MV-4-11 (cell line): ENCODE data around the gene COL20A1.
"Not testable (repeated sequence)": the region's sequence is repeated elsewhere in the genome, so short reads cannot be mapped to it uniquely, and the experiment has no call there.

Source experiments
- DNase-seq: peaks from one replicate; lab custom pipeline; 2025; lab: John Stamatoyannopoulos, UW

Gene COL20A1

GRCh38 chr20:63376283-63377250, 83.6 kb downstream of the COL20A1 start:
- DNase-seq, result no peak

GRCh38 chr20:63377256-63377941, 84.4 kb downstream of the COL20A1 start:
- no peak for DNase-seq

- no peak for DNase-seq
Measured at GRCh38 chr20:63377951-63378381, 85.0 kb downstream of the COL20A1 start.

- no peak for DNase-seq
Measured at GRCh38 chr20:63378626-63379025, 85.6 kb downstream of the COL20A1 start.

- no peak for DNase-seq
Measured at GRCh38 chr20:63379296-63379695, 86.3 kb downstream of the COL20A1 start.

- not testable (repeated sequence) for DNase-seq
Measured at GRCh38 chr20:63379872-63380271, 86.9 kb downstream of the COL20A1 start.

- DNase-seq, result no peak
Measured at GRCh38 chr20:63380346-63380870, 87.4 kb downstream of the COL20A1 start.

- no peak for DNase-seq
Measured at GRCh38 chr20:63381781-63382431, 88.9 kb downstream of the COL20A1 start.

- DNase-seq, result no peak
Measured at GRCh38 chr20:63382551-63383300, 89.7 kb downstream of the COL20A1 start.

GRCh38 chr20:63383556-63383955, 90.6 kb downstream of the COL20A1 start:
- no peak for DNase-seq

- DNase-seq, result no peak
Measured at GRCh38 chr20:63384336-63384735, 91.3 kb downstream of the COL20A1 start.
